H9 (cell line): Measurements from ENCODE around the gene LRRC23. TPM values are rescaled to one million over a fixed set of nuclear protein-coding genes. Genes with fewer than 3 reads are reported as not detected.
A peak's percentile ranks its signal among the peaks of the same experiment; 100 is the strongest.

ENCODE experiments used
- DNase-seq: peaks from one replicate; pipeline ENCODE4 v3.0.0-alpha.2; 2017
- H2AFZ ChIP-seq: one replicate; pipeline ENCODE4 v1.6.1; 2013; ENCODE audit warnings: mild to moderate bottlenecking, low read length, control low read depth, moderate library complexity
- H2AK5ac ChIP-seq: 2 replicates; pipeline ENCODE4 v1.6.1; 2013; ENCODE audit warnings: low read length, control low read depth, mixed read lengths; ENCODE audit not compliant: insufficient read length
- H2BK120ac ChIP-seq: one replicate; pipeline ENCODE4 v1.6.1; 2013; ENCODE audit warnings: low read depth, mild to moderate bottlenecking, low read length, control low read depth, inconsistent platforms; ENCODE audit not compliant: poor library complexity, severe bottlenecking
- H2BK12ac ChIP-seq: 2 replicates; pipeline ENCODE4 v1.6.1; 2013; ENCODE audit warnings: low read length, control low read depth, mixed read lengths, low read depth; ENCODE audit not compliant: insufficient read length
- H2BK15ac ChIP-seq: 2 replicates; pipeline ENCODE4 v1.6.1; 2013; ENCODE audit warnings: low read depth, low read length, control low read depth
- H2BK20ac ChIP-seq: one replicate; pipeline ENCODE4 v1.6.1; 2013; ENCODE audit warnings: low read depth, mild to moderate bottlenecking, low read length, control low read depth, inconsistent platforms; ENCODE audit not compliant: poor library complexity, severe bottlenecking
- H2BK5ac ChIP-seq: 2 replicates; pipeline ENCODE4 v1.6.1; 2013; ENCODE audit warnings: low read length, control low read depth, mixed read lengths; ENCODE audit not compliant: insufficient read length
- H3K14ac ChIP-seq: 2 replicates; pipeline ENCODE4 v1.6.1; 2013; ENCODE audit warnings: low read length, control low read depth; ENCODE audit not compliant: insufficient read depth
- H3K18ac ChIP-seq: 2 replicates; pipeline ENCODE4 v1.6.1; 2013; ENCODE audit warnings: low read depth, mild to moderate bottlenecking, mixed read lengths, low read length, control low read depth; ENCODE audit not compliant: insufficient read length
- H3K23ac ChIP-seq: 2 replicates; pipeline ENCODE4 v1.6.1; 2013; ENCODE audit warnings: low read length, control low read depth, mixed read lengths, low read depth; ENCODE audit not compliant: insufficient read length
- H3K23me2 ChIP-seq: 2 replicates; pipeline ENCODE4 v1.6.1; 2013; ENCODE audit warnings: low read depth, mild to moderate bottlenecking, mixed read lengths, low read length, control low read depth; ENCODE audit not compliant: insufficient read length, poor library complexity, severe bottlenecking
- H3K27ac ChIP-seq: 2 replicates; pipeline ENCODE4 v1.5.1; 2013; ENCODE audit warnings: low read length, control low read depth, mixed read lengths, low read depth; ENCODE audit not compliant: insufficient read length
- H3K27me3 ChIP-seq: 2 replicates; pipeline ENCODE4 v1.6.1; 2013; ENCODE audit warnings: low read length, control low read depth, inconsistent platforms; ENCODE audit not compliant: insufficient read depth
- H3K4ac ChIP-seq: 2 replicates; pipeline ENCODE4 v1.6.1; 2013; ENCODE audit warnings: low read depth, mild to moderate bottlenecking, control low read depth, inconsistent platforms, low read length, moderate library complexity
- H3K4me1 ChIP-seq: 2 replicates; pipeline ENCODE4 v1.6.1; 2013; ENCODE audit warnings: low read length, control low read depth, inconsistent platforms; ENCODE audit not compliant: insufficient read depth
- H3K4me2 ChIP-seq: 2 replicates; pipeline ENCODE4 v1.6.1; 2013; ENCODE audit warnings: low read length, control low read depth, mixed read lengths; ENCODE audit not compliant: insufficient read length, insufficient read depth
- H3K56ac ChIP-seq: 2 replicates; pipeline ENCODE4 v1.6.1; 2013; ENCODE audit warnings: low read depth, mild to moderate bottlenecking, mixed read lengths, low read length, control low read depth; ENCODE audit not compliant: insufficient read length
- H3K79me1 ChIP-seq: 2 replicates; pipeline ENCODE4 v1.6.1; 2013; ENCODE audit warnings: low read depth, mild to moderate bottlenecking, moderate library complexity, low read length, control low read depth, inconsistent platforms; ENCODE audit not compliant: insufficient read depth, poor library complexity, severe bottlenecking
- H3K79me2 ChIP-seq: 2 replicates; pipeline ENCODE4 v1.6.1; 2013; ENCODE audit warnings: low read length, control low read depth, inconsistent platforms; ENCODE audit not compliant: insufficient read depth
- H3K9ac ChIP-seq: 2 replicates; pipeline ENCODE4 v1.6.1; 2013; ENCODE audit warnings: low read length, control low read depth, mixed read lengths; ENCODE audit not compliant: insufficient read length; ENCODE audit errors: extremely low read depth
- H3K9me3 ChIP-seq: one replicate; pipeline ENCODE4 v1.6.1; 2013; ENCODE audit warnings: low read depth, low read length, inconsistent platforms; ENCODE audit not compliant: control insufficient read depth
- H3T11ph ChIP-seq: one replicate; pipeline ENCODE4 v1.6.1; 2013; ENCODE audit warnings: mild to moderate bottlenecking, low read length, control low read depth, inconsistent platforms
- H4K20me1 ChIP-seq: one replicate; pipeline ENCODE4 v1.6.1; 2013; ENCODE audit not compliant: control insufficient read depth, insufficient read length, insufficient read depth
- H4K5ac ChIP-seq: 2 replicates; pipeline ENCODE4 v1.6.1; 2013; ENCODE audit warnings: low read depth, mild to moderate bottlenecking, mixed read lengths, low read length, control low read depth; ENCODE audit not compliant: insufficient read length
- H4K8ac ChIP-seq: replicated peaks from 2 replicates; pipeline ENCODE4 v1.6.1; 2013; ENCODE audit warnings: low read length, control low read depth, mixed read lengths, low read depth; ENCODE audit not compliant: insufficient read length
- H4K91ac ChIP-seq: 2 replicates; pipeline ENCODE4 v1.6.1; 2013; ENCODE audit warnings: low read depth, mild to moderate bottlenecking, moderate library complexity, mixed read lengths, low read length, control low read depth; ENCODE audit not compliant: insufficient read length
- H3K27ac Mint-ChIP-seq, 3 experiments: 2 replicates in 2 of 3; 3 replicates in 1 of 3; pipeline ENCODE4 v1.8.0; 2020 to 2021; ENCODE audit warnings: mixed read lengths in 3 of 3, mild to moderate bottlenecking in 1 of 3, moderate library complexity in 1 of 3
- H3K27me3 Mint-ChIP-seq: 2 replicates; pipeline ENCODE4 v1.8.0; 2021; ENCODE audit warnings: low read depth, mild to moderate bottlenecking, moderate library complexity, mixed read lengths
- H3K36me3 Mint-ChIP-seq, 3 experiments: 2 replicates in 2 of 3; 3 replicates in 1 of 3; pipeline ENCODE4 v1.8.0; 2020 to 2021; ENCODE audit warnings: low read depth in 3 of 3, mixed read lengths in 3 of 3; ENCODE audit not compliant: insufficient read depth in 1 of 3
- H3K4me1 Mint-ChIP-seq, 2 experiments: 2 replicates each; pipeline ENCODE4 v1.8.0; 2020; ENCODE audit warnings: mixed read lengths in 2 of 2
- H3K4me3 Mint-ChIP-seq, 2 experiments: 2 replicates in 1 of 2; 3 replicates in 1 of 2; pipeline ENCODE4 v1.8.0; 2020 to 2021; ENCODE audit warnings: mild to moderate bottlenecking in 2 of 2, mixed read lengths in 2 of 2, moderate library complexity in 1 of 2
- H3K9me3 Mint-ChIP-seq, 2 experiments: 2 replicates in 1 of 2; 3 replicates in 1 of 2; pipeline ENCODE4 v1.8.0; 2020; ENCODE audit warnings: mild to moderate bottlenecking in 2 of 2, mixed read lengths in 2 of 2, moderate library complexity in 1 of 2
- CTCF ChIP-seq: fragments of 200-600 bp; sonication (generic); conservative IDR thresholded peaks from 3 replicates; pipeline ENCODE4 v1.8.0; 2021; ENCODE audit warnings: antibody characterized with exemption, mild to moderate bottlenecking
- WGBS: extraction: QIAGEN DNeasy Blood & Tissue Kit; methylation state at CpG from one replicate; pipeline ENCODE4 v1.1.7; 2013; ENCODE audit warnings: missing lambda C conversion rate, low lambda C conversion rate, mixed read lengths; ENCODE audit not compliant: insufficient read length; ENCODE audit errors: extremely low coverage; 5-methylcytosine and 5-hydroxymethylcytosine counted together
- total RNA-seq: library from RNA; stranded (reverse); gene quantifications from 2 replicates; pipeline ENCODE4 v1.2.1, GENCODE V29; 2021

The LRRC23 gene
- total RNA-seq, 1 experiment from 2014 or later = 2.1 TPM

GRCh38 chr12:6937481-6938352, 33.1 kb downstream of the LRRC23 start:
- Histone ChIP-seq H2BK12ac (no peak overlapping the region), H3K4me2 (peak overlapping the region; percentile 35), H3K79me2 (no peaks in the 10 kb centered on the region), H3K56ac (no peak overlapping the region), H3K23me2 (peaks cover 7% of the 10 kb centered on the region), H3K27me3 (no peaks in the 10 kb centered on the region), H3K27ac (peak overlapping the region; percentile 10), H4K20me1 (no peaks in the 10 kb centered on the region), H3K14ac (peak overlapping the region; percentile 94), H3K4me1 (no peaks in the 10 kb centered on the region), H3K79me1 (no peaks in the 10 kb centered on the region), H4K8ac (no peak overlapping the region), H4K91ac (no peak overlapping the region), H2BK5ac (no peak overlapping the region), H4K5ac (peak overlapping the region; percentile 18), H3T11ph (no peak overlapping the region), H2BK15ac (no peak overlapping the region), H3K9me3 (no peaks in the 10 kb centered on the region), H2AK5ac (no peak overlapping the region), H3K4ac (no peak overlapping the region; the same call in 1 of the 2 replicates), H2BK20ac (no peak overlapping the region), H3K18ac (peak overlapping the region; percentile 78), H3K9ac (peak overlapping the region; percentile 82), H2AFZ (no peak overlapping the region), H3K23ac (no peak overlapping the region), H2BK120ac (no peak overlapping the region)
- peaks cover 33 to 86% (median 60%) of the 10 kb centered on the region in 3 experiments for H3K36me3 Mint-ChIP-seq
- no peaks in the 10 kb centered on the region; a peak in 1 of 5 replicates for H3K9me3 Mint-ChIP-seq
- peaks cover 16 to 32% of the 10 kb centered on the region in 2 experiments for H3K4me1 Mint-ChIP-seq
- no CpG with 5 or more reads among the region's 80 CpGs for WGBS
- peak overlapping the region; percentile 61 to 80 for H3K4me3 Mint-ChIP-seq
- peak; percentile 97 for DNase-seq
- peak; percentile 94 for TF ChIP-seq CTCF
- no peaks in the 10 kb centered on the region; the same call in 1 of the 2 replicates for H3K27me3 Mint-ChIP-seq
- H3K27ac Mint-ChIP-seq = peak overlapping the region; percentile 88 to 96 (median 93)
